Esophagus squamous epithelium (tissue), 5 donors: ENCODE data around the gene KRTAP21-3. TPM values are rescaled to one million over a fixed set of nuclear protein-coding genes. Genes with fewer than 3 reads are reported as not detected.

Experiments
- DNase-seq: peaks from one replicate; lab custom pipeline; 2025; lab: John Stamatoyannopoulos, UW
- H3K27ac ChIP-seq, 4 donors: fragments of 200-600 bp; sonication (generic); one replicate each; pipeline ENCODE4 v1.5.1; 2016 to 2019; ENCODE audit warnings: mild to moderate bottlenecking in 1 of 4
- H3K27me3 ChIP-seq, 4 donors: fragments of 200-600 bp; sonication (generic); 1 replicate in 3 of 4; 2 replicates in 1 of 4; pipeline versions ENCODE4 v1.5.1 to v1.6.0; 2017 to 2021; ENCODE audit warnings: antibody characterized with exemption in 1 of 4
- H3K36me3 ChIP-seq, 3 donors: fragments of 200-600 bp; sonication (generic); one replicate each; pipeline ENCODE4 v1.5.1; 2016 to 2019
- H3K4me1 ChIP-seq, 3 donors: fragments of 200-600 bp; sonication (generic); one replicate each; pipeline ENCODE4 v1.5.1; 2017 to 2019
- H3K4me3 ChIP-seq, 4 donors: fragments of 200-600 bp; sonication (generic); 1 replicate in 3 of 4; 2 replicates in 1 of 4; pipeline ENCODE4 v1.5.1; 2016 to 2019; ENCODE audit warnings: mild to moderate bottlenecking in 2 of 4, moderate library complexity in 1 of 4
- H3K9me3 ChIP-seq, 3 donors: fragments of 200-600 bp; sonication (generic); one replicate each; pipeline ENCODE4 v1.5.1; 2016 to 2019
- POLR2A ChIP-seq, 4 donors: fragments of 450-650 bp; IDR thresholded peaks; one replicate each; pipeline ENCODE4 v1.6.1; 2017; ENCODE audit warnings: antibody characterized with exemption in 4 of 4, mild to moderate bottlenecking in 4 of 4, moderate library complexity in 3 of 4
- WGBS, 2 donors: methylation state at CpG; one replicate each; pipeline ENCODE4 v1.1.5; 2018; 5-methylcytosine and 5-hydroxymethylcytosine counted together
- intact Hi-C: fragments of 100-400 bp; cut with DNase I; formaldehyde crosslinking; loops from one replicate; pipeline ENCODE4 v1.15.0; 2022
- total RNA-seq, 4 donors: library from RNA; depleted of rRNA; stranded (reverse); fragments of >200 nt; gene quantifications; one replicate each; pipeline ENCODE4 v1.1.0, GENCODE V29; 2016
- TF ChIP-seq, protein P1 (sequence below), 6 experiments: fragments of 450-650 bp in 4 of 6; fragments of 200-600 bp in 2 of 6; sonication (generic) in 2 of 6; IDR thresholded peaks; one replicate each; pipeline ENCODE4 v1.5.1; 2016 to 2019; ENCODE audit warnings: antibody characterized with exemption in 6 of 6, mild to moderate bottlenecking in 4 of 6, moderate library complexity in 4 of 6
- donor health status: DM: yes; HTN: yes; CAD: no.

KRTAP21-3 gene
- total RNA-seq, 4 donors from 2014 or later, result not detected

- no peak overlapping the region for H3K4me3 ChIP-seq
- no peaks in the 10 kb centered on the region for H3K9me3 ChIP-seq
- H3K27me3 ChIP-seq, result no peaks in the 10 kb centered on the region
- WGBS, 2 donors, result 85 to 100% methylated on average over 2 of the region's 2 CpGs
- no peak for DNase-seq
- H3K36me3 ChIP-seq, result no peaks in the 10 kb centered on the region
- TF ChIP-seq, protein P1, sequence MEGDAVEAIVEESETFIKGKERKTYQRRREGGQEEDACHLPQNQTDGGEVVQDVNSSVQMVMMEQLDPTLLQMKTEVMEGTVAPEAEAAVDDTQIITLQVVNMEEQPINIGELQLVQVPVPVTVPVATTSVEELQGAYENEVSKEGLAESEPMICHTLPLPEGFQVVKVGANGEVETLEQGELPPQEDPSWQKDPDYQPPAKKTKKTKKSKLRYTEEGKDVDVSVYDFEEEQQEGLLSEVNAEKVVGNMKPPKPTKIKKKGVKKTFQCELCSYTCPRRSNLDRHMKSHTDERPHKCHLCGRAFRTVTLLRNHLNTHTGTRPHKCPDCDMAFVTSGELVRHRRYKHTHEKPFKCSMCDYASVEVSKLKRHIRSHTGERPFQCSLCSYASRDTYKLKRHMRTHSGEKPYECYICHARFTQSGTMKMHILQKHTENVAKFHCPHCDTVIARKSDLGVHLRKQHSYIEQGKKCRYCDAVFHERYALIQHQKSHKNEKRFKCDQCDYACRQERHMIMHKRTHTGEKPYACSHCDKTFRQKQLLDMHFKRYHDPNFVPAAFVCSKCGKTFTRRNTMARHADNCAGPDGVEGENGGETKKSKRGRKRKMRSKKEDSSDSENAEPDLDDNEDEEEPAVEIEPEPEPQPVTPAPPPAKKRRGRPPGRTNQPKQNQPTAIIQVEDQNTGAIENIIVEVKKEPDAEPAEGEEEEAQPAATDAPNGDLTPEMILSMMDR (IDR thresholded peaks at IDR 0.05), result no peak
- TF ChIP-seq POLR2A (IDR thresholded peaks at IDR 0.05), result no peak
- intact Hi-C loops, result no loop called here
- no peak overlapping the region for H3K27ac ChIP-seq
- no peaks in the 10 kb centered on the region for H3K4me1 ChIP-seq
These were observed 21.9 kb upstream of the KRTAP21-3 start for GRCh38 chr21:30740462-30740861.

GRCh38 chr21:30733026-30733425, 14.4 kb upstream of the KRTAP21-3 start:
- H3K4me3 ChIP-seq, result no peak overlapping the region
- intact Hi-C loops, result no loop called here
- no peak overlapping the region for H3K27ac ChIP-seq
- H3K4me1 ChIP-seq, result no peaks in the 10 kb centered on the region
- H3K36me3 ChIP-seq, result no peaks in the 10 kb centered on the region
- TF ChIP-seq, protein P1 (IDR thresholded peaks at IDR 0.05), result no peak
- TF ChIP-seq POLR2A (IDR thresholded peaks at IDR 0.05), result no peak
- no peaks in the 10 kb centered on the region for H3K27me3 ChIP-seq
- no peaks in the 10 kb centered on the region for H3K9me3 ChIP-seq
- no peak for DNase-seq
- WGBS, 2 donors, result 48 to 51% methylated on average over 1 of the region's 1 CpG

DNA sequence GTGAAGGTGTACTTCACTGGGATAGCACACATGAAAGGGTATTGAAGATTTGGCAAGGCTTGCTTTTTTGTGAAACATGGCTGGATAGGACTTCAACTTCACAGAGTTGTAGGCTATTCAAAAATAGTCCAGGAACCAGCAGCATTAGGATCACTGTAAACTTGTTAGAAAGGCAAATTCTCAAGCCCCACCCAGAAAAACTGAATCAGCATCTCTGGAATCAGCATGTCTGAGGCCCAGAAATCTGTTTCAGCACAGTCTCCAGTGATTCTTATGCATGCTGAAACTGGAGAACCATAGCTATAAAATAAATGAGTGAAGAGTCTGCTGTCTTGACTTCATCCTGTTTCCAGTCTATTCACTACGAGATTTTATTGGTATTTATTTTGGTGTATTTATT, 8.1 kb upstream of the KRTAP21-3 start:
- Histone ChIP-seq H3K4me1 (no peaks in the 10 kb centered on the region), H3K36me3 (no peaks in the 10 kb centered on the region), H3K27me3 (no peaks in the 10 kb centered on the region), H3K4me3 (no peak overlapping the region), H3K9me3 (no peaks in the 10 kb centered on the region), H3K27ac (no peak overlapping the region)
- no peak for TF ChIP-seq POLR2A (IDR thresholded peaks at IDR 0.05)
- TF ChIP-seq, protein P1 (IDR thresholded peaks at IDR 0.05), result no peak
- intact Hi-C loops, result no loop called here
- DNase-seq, result no peak
- WGBS, 2 donors, result 9 to 38% methylated on average over 1 of the region's 1 CpG

DNA sequence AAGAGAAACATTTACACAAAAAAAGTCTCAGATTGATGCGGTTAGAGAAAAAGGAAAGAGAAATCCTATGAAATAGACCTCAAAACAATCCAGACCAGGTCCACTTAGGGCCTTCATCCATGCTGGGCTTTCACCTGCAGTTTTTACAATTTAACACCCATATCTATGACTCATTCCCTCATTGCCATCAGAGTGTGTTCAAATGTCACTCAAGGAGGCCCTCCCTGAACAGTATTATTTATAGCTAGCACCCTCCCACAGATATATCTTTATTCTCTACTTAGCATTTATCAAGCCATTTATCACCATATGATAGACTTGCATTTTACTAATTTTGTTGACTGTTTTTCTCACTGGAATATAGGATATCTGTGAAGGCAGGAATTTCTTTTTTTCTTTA, 824 bp upstream of the KRTAP21-3 start:
- Histone ChIP-seq H3K36me3 (no peaks in the 10 kb centered on the region), H3K27me3 (no peaks in the 10 kb centered on the region), H3K9me3 (no peaks in the 10 kb centered on the region), H3K27ac (no peak overlapping the region), H3K4me3 (no peak overlapping the region), H3K4me1 (no peaks in the 10 kb centered on the region)
- TF ChIP-seq, protein P1 (IDR thresholded peaks at IDR 0.05), result no peak
- TF ChIP-seq POLR2A (IDR thresholded peaks at IDR 0.05), result no peak
- intact Hi-C loops, result no loop called here
- 79 to 95% methylated on average over 1 of the region's 1 CpG for WGBS, 2 donors
- no peak for DNase-seq

DNA sequence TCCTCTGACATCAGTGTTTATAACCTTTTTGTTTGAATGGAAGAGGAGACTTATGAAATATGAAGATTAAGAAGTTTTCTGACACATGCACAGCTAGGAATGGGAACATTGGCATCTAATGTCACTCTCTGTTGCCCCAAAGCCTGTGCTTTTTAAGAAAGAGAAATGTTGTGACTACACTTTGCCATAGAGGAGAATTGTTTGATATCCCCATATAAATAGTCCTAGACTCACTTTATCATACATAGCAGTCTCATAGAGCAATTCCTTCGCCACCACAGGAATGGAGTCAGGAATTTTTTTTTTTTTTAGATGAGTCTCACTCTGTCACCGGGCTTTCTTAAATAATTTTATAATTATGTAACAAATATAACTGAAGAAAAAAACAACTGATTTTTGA, 1.5 kb downstream of the KRTAP21-3 start:
- Histone ChIP-seq H3K36me3 (no peaks in the 10 kb centered on the region), H3K27ac (no peak overlapping the region), H3K27me3 (no peaks in the 10 kb centered on the region), H3K4me3 (no peak overlapping the region), H3K4me1 (no peaks in the 10 kb centered on the region), H3K9me3 (no peaks in the 10 kb centered on the region)
- intact Hi-C loops, result no loop called here
- WGBS, 2 donors, result 79 to 84% methylated on average over 2 of the region's 2 CpGs
- DNase-seq, result no peak
- no peak for TF ChIP-seq POLR2A (IDR thresholded peaks at IDR 0.05)
- TF ChIP-seq, protein P1 (IDR thresholded peaks at IDR 0.05), result no peak
